ENCODE results near the gene TPH2.

Gene TPH2

GRCh38 chr12:71970031-71970430, 31.4 kb downstream of the TPH2 start:
- H3K4me1 Mint-ChIP-seq, result no peaks in the 10 kb centered on the region
- peaks cover 44% of the 10 kb centered on the region for H3K27me3 Mint-ChIP-seq
- no peak for ATAC-seq (replicated peaks; ENCODE audit: extremely low read depth, poor library complexity, severe bottlenecking)
- peaks cover 2% of the 10 kb centered on the region for H3K36me3 Mint-ChIP-seq (ENCODE audit: insufficient read depth)
- H3K9me3 Mint-ChIP-seq, result no peaks in the 10 kb centered on the region
- no peak overlapping the region for H3K4me3 Mint-ChIP-seq
- DNase-seq (ENCODE audit: low spot score in 2 of 2), result no peak
- H3K27ac Mint-ChIP-seq (ENCODE audit: low read depth), result no peak overlapping the region

GRCh38 chr12:71972441-71973074, 33.9 kb downstream of the TPH2 start:
- Mint-ChIP-seq H3K36me3 (ENCODE audit: insufficient read depth) (peaks cover 2% of the 10 kb centered on the region), H3K4me1 (no peaks in the 10 kb centered on the region), H3K9me3 (no peaks in the 10 kb centered on the region), H3K4me3 (no peak overlapping the region), H3K27me3 (peaks cover 39% of the 10 kb centered on the region), H3K27ac (ENCODE audit: low read depth) (no peak overlapping the region)
- no peak for DNase-seq (ENCODE audit: low spot score in 2 of 2)
- no peak for ATAC-seq (replicated peaks; ENCODE audit: extremely low read depth, poor library complexity, severe bottlenecking)

- no peak for ATAC-seq (replicated peaks; ENCODE audit: extremely low read depth, poor library complexity, severe bottlenecking)
- Mint-ChIP-seq H3K4me1 (no peaks in the 10 kb centered on the region), H3K4me3 (no peak overlapping the region)
Measured at GRCh38 chr12:71973687-71974086, 35.0 kb downstream of the TPH2 start.

GRCh38 chr12:71980538-71980937, 41.9 kb downstream of the TPH2 start:
- Mint-ChIP-seq H3K4me1 (no peaks in the 10 kb centered on the region), H3K27ac (ENCODE audit: low read depth) (no peak overlapping the region), H3K4me3 (no peak overlapping the region), H3K36me3 (ENCODE audit: insufficient read depth) (no peaks in the 10 kb centered on the region), H3K27me3 (peaks cover 4% of the 10 kb centered on the region), H3K9me3 (no peaks in the 10 kb centered on the region)
- no peak for DNase-seq (ENCODE audit: low spot score in 2 of 2)
- ATAC-seq (replicated peaks; ENCODE audit: extremely low read depth, poor library complexity, severe bottlenecking), result no peak

More at GRCh38 chr12:71973687-71974086, 35.0 kb downstream of the TPH2 start:
- H3K36me3 Mint-ChIP-seq (ENCODE audit: insufficient read depth), result peaks cover 2% of the 10 kb centered on the region
- no peak for DNase-seq (ENCODE audit: low spot score in 2 of 2)
- H3K27ac Mint-ChIP-seq (ENCODE audit: low read depth), result no peak overlapping the region
- peaks cover 28% of the 10 kb centered on the region for H3K27me3 Mint-ChIP-seq
- H3K9me3 Mint-ChIP-seq, result no peaks in the 10 kb centered on the region

- Mint-ChIP-seq H3K27ac (ENCODE audit: low read depth) (no peak overlapping the region), H3K4me1 (no peaks in the 10 kb centered on the region), H3K27me3 (no peaks in the 10 kb centered on the region), H3K4me3 (no peak overlapping the region), H3K9me3 (no peaks in the 10 kb centered on the region), H3K36me3 (ENCODE audit: insufficient read depth) (no peaks in the 10 kb centered on the region)
- ATAC-seq (replicated peaks; ENCODE audit: extremely low read depth, poor library complexity, severe bottlenecking), result no peak
- DNase-seq (ENCODE audit: low spot score in 2 of 2), result no peak
Measured at GRCh38 chr12:71981149-71981548, 42.5 kb downstream of the TPH2 start.

- no peaks in the 10 kb centered on the region for H3K4me1 Mint-ChIP-seq
Measured at GRCh38 chr12:71994715-71995114, 56.1 kb downstream of the TPH2 start.

GRCh38 chr12:71999795-72000194, 61.1 kb downstream of the TPH2 start:
- no peak overlapping the region for H3K27ac Mint-ChIP-seq (ENCODE audit: low read depth)

More at GRCh38 chr12:71994715-71995114, 56.1 kb downstream of the TPH2 start:
- no peaks in the 10 kb centered on the region for H3K9me3 Mint-ChIP-seq
- no peak for ATAC-seq (replicated peaks; ENCODE audit: extremely low read depth, poor library complexity, severe bottlenecking)
- no peak for DNase-seq (ENCODE audit: low spot score in 2 of 2)
- H3K4me3 Mint-ChIP-seq, result no peak overlapping the region
- H3K27me3 Mint-ChIP-seq, result peaks cover 31% of the 10 kb centered on the region
- H3K27ac Mint-ChIP-seq (ENCODE audit: low read depth), result no peak overlapping the region
- no peaks in the 10 kb centered on the region for H3K36me3 Mint-ChIP-seq (ENCODE audit: insufficient read depth)

GRCh38 chr12:72000969-72001648, 62.5 kb downstream of the TPH2 start:
- H3K4me3 Mint-ChIP-seq, result no peak overlapping the region
- no peaks in the 10 kb centered on the region for H3K9me3 Mint-ChIP-seq
- ATAC-seq (replicated peaks; ENCODE audit: extremely low read depth, poor library complexity, severe bottlenecking) (no peak), DNase-seq (ENCODE audit: low spot score in 2 of 2) (no peak)
- no peaks in the 10 kb centered on the region for H3K4me1 Mint-ChIP-seq
- no peak overlapping the region for H3K27ac Mint-ChIP-seq (ENCODE audit: low read depth)
- no peaks in the 10 kb centered on the region for H3K36me3 Mint-ChIP-seq (ENCODE audit: insufficient read depth)
- peaks cover 36% of the 10 kb centered on the region for H3K27me3 Mint-ChIP-seq

More at GRCh38 chr12:71999795-72000194, 61.1 kb downstream of the TPH2 start:
- H3K27me3 Mint-ChIP-seq, result peaks cover 32% of the 10 kb centered on the region
- no peaks in the 10 kb centered on the region for H3K4me1 Mint-ChIP-seq
- no peak overlapping the region for H3K4me3 Mint-ChIP-seq
- H3K36me3 Mint-ChIP-seq (ENCODE audit: insufficient read depth), result no peaks in the 10 kb centered on the region
- H3K9me3 Mint-ChIP-seq, result no peaks in the 10 kb centered on the region
- ATAC-seq (replicated peaks; ENCODE audit: extremely low read depth, poor library complexity, severe bottlenecking), result no peak
- no peak for DNase-seq (ENCODE audit: low spot score in 2 of 2)

GRCh38 chr12:72006766-72007165, 68.1 kb downstream of the TPH2 start:
- no peaks in the 10 kb centered on the region for H3K36me3 Mint-ChIP-seq (ENCODE audit: insufficient read depth)
- ATAC-seq (replicated peaks; ENCODE audit: extremely low read depth, poor library complexity, severe bottlenecking), result no peak

GRCh38 chr12:72010356-72010755, 71.7 kb downstream of the TPH2 start:
- H3K9me3 Mint-ChIP-seq, result no peaks in the 10 kb centered on the region
- peaks cover 14% of the 10 kb centered on the region for H3K27me3 Mint-ChIP-seq
- no peak for DNase-seq (ENCODE audit: low spot score in 2 of 2)
- no peak for ATAC-seq (replicated peaks; ENCODE audit: extremely low read depth, poor library complexity, severe bottlenecking)
- no peaks in the 10 kb centered on the region for H3K4me1 Mint-ChIP-seq
- no peak overlapping the region for H3K27ac Mint-ChIP-seq (ENCODE audit: low read depth)
- H3K4me3 Mint-ChIP-seq, result no peak overlapping the region
- H3K36me3 Mint-ChIP-seq (ENCODE audit: insufficient read depth), result no peaks in the 10 kb centered on the region

More at GRCh38 chr12:72006766-72007165, 68.1 kb downstream of the TPH2 start:
- no peak overlapping the region for H3K27ac Mint-ChIP-seq (ENCODE audit: low read depth)
- DNase-seq (ENCODE audit: low spot score in 2 of 2), result no peak
- no peaks in the 10 kb centered on the region for H3K4me1 Mint-ChIP-seq
- H3K4me3 Mint-ChIP-seq, result no peak overlapping the region
- no peaks in the 10 kb centered on the region for H3K9me3 Mint-ChIP-seq
- H3K27me3 Mint-ChIP-seq, result peaks cover 24% of the 10 kb centered on the region

- H3K27ac Mint-ChIP-seq (ENCODE audit: low read depth), result no peak overlapping the region
- no peak overlapping the region for H3K4me3 Mint-ChIP-seq
- H3K27me3 Mint-ChIP-seq, result peaks cover 4% of the 10 kb centered on the region
- DNase-seq (ENCODE audit: low spot score in 2 of 2) (no peak), ATAC-seq (replicated peaks; ENCODE audit: extremely low read depth, poor library complexity, severe bottlenecking) (no peak)
- no peaks in the 10 kb centered on the region for H3K36me3 Mint-ChIP-seq (ENCODE audit: insufficient read depth)
- H3K4me1 Mint-ChIP-seq, result no peaks in the 10 kb centered on the region
- H3K9me3 Mint-ChIP-seq, result no peaks in the 10 kb centered on the region
Measured at GRCh38 chr12:72011374-72011773, 72.7 kb downstream of the TPH2 start.

GRCh38 chr12:72012874-72013273, 74.2 kb downstream of the TPH2 start:
- peaks cover 3% of the 10 kb centered on the region for H3K27me3 Mint-ChIP-seq
- DNase-seq (ENCODE audit: low spot score in 2 of 2) (no peak), ATAC-seq (replicated peaks; ENCODE audit: extremely low read depth, poor library complexity, severe bottlenecking) (no peak)
- H3K36me3 Mint-ChIP-seq (ENCODE audit: insufficient read depth), result no peaks in the 10 kb centered on the region
- no peak overlapping the region for H3K27ac Mint-ChIP-seq (ENCODE audit: low read depth)
- no peak overlapping the region for H3K4me3 Mint-ChIP-seq
- H3K9me3 Mint-ChIP-seq, result no peaks in the 10 kb centered on the region
- H3K4me1 Mint-ChIP-seq, result no peaks in the 10 kb centered on the region

- Mint-ChIP-seq H3K27ac (ENCODE audit: low read depth) (no peak overlapping the region), H3K36me3 (ENCODE audit: insufficient read depth) (no peaks in the 10 kb centered on the region), H3K4me1 (no peaks in the 10 kb centered on the region), H3K4me3 (no peak overlapping the region), H3K27me3 (peaks cover 24% of the 10 kb centered on the region), H3K9me3 (no peaks in the 10 kb centered on the region)
- no peak for ATAC-seq (replicated peaks; ENCODE audit: extremely low read depth, poor library complexity, severe bottlenecking)
- DNase-seq (ENCODE audit: low spot score in 2 of 2), result no peak
Measured at GRCh38 chr12:72015895-72016294, 77.2 kb downstream of the TPH2 start.

Data from central memory CD8-positive, alpha-beta T cell (primary cell).